NCI-H82 treated with DMSO at 0.1 percent for 48 hours (cell line): ENCODE results near the gene BABAM2.

Experiments
- DNase-seq: peaks from one replicate; lab custom pipeline; 2025; ENCODE audit not compliant: unreplicated experiment; lab: John Stamatoyannopoulos, UW

The BABAM2 gene

DNA sequence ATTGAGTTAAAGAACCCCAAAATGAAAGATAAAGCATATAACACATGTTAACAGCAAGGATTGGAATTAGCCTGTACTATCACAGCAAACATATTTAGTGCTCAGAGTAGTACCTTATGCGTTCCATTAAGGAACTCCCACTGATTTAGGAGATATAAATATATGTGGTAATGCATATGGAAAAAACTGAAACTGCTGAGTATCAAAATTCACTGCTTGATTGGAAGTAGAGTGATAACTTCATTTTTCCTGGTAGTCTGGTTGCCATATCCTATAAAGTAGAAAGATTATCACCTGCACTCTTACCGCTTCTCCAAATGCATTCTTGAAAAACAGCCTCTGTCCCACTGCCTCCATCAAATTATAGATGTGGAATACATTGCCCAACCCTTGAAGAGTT lies 407.0 kb downstream of the BABAM2 start:
- DNase-seq, result no peak

DNA sequence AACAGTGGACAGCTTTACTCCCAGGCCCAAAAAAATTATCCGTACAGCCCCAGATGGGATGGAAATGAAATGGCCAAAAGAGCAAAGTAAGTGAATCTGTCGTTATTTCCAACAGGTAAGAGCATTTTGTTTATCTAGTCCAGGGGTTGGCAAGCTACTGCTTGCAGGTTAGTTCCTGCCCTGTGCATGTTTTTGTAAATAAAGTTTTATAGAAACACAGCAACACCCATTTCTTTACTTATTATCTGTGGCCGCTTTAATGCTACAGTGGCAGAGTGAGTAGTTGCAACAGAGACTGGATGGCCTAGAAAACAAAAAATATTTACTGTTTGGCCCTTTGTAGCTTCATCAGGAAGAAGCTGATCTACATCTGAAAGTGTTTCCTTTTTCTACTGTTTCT lies 407.9 kb downstream of the BABAM2 start:
- DNase-seq, result no peak

DNA sequence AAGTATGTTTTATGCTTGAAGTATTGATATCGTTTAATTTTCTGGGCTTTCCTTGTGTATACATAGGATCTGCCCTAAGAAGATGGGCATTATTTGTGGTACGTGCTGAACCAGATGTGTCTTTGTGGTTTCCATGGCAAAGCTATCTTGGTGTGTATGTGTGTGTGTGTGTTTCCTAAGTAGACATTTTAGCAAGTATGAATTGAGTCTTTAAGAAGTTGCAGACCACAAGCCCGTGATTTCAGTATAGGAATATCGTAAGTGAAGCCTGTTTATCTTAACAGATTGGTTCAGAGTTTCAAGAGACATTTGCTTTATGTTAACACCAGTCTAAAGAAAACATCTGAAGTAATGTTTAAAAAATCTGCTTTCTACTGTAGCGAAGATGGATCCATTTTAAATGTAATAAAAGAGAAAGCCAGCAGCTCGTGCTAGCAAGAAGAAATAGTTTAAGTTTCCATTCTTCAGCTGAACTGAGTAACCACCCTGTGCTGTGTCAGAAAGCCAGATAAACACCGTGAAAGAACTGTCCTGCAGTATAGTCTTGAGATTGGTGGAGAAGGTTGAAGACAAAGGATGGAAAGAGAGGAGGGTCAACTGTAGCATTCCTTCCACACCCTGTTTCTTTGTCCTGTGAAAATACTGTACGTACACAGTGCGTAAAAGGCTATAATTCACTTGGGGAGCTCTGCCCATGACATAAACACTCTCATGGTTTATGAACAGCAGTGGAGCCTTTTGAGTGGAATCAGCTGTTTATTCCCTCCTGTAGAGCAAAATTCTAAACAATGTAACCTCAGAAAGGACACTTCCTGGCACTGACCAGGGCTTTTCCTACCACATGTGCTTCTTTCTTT lies 410.2 kb downstream of the BABAM2 start:
- DNase-seq, result no peak

DNA sequence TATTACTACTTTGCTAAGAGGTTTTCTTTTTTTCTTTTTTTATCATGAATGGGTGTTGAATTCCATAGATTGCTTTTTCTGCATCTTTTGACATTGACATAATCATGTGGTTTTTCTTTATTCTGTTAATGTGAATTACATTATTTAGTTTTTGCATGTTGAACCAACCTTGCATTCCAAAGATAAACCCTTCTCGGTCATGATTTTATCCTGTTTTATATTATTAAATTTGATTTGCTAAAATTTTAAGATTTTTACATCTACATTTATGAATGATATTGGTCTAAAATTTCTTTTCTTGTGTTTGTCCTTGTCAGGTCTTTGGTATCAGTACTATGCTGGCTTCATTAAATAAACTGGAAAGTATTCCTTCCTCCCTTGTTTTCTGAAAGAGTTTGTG lies 414.7 kb downstream of the BABAM2 start:
- no peak for DNase-seq

DNA sequence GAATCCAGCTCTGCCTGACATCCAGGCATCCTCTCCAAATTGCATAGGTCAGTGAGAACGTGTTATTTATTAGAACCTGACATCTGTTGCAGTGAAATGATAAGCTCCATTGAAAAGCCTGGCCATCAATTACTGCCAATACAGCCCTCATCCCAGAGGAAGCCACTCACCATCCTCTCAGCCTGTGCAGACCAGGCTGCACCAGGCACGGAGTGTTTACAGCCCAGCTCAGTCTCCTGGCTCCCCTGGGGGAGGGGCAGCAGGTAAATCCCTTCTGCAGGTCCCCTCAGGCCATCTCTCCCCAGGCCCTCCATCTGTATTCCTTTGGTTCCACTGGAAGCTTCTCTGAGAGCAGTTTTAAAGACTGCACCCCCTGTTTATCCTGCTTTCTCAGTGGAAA lies 419.6 kb downstream of the BABAM2 start:
- DNase-seq, result peak; percentile 8

DNA sequence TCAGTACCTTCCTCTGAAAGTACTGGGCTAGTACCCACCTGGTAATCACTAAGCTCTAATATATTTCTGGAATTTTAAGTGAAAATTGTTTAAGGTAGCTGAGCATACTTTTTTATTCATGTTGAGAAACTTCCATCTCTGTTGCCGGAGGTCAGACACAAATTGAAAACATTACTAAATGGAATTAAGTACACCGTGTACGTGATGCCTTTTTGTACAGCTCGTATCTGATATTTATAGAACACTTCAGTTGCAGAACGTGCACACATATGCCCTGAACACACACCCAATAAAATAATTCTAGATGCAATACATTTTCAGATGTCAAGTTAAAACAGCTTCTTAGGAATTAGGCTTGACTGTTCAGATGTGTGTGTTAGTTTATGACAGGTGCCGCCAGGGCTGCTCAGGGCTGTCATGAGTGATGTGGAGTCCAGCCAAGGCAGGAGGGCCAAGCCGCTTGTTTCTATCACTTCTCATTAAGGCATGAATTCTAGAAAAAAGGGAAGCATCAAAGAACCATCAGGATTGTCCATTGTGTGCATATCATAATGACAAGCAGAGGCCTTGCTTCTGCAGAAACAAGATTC lies 421.2 kb downstream of the BABAM2 start:
- no peak for DNase-seq

DNA sequence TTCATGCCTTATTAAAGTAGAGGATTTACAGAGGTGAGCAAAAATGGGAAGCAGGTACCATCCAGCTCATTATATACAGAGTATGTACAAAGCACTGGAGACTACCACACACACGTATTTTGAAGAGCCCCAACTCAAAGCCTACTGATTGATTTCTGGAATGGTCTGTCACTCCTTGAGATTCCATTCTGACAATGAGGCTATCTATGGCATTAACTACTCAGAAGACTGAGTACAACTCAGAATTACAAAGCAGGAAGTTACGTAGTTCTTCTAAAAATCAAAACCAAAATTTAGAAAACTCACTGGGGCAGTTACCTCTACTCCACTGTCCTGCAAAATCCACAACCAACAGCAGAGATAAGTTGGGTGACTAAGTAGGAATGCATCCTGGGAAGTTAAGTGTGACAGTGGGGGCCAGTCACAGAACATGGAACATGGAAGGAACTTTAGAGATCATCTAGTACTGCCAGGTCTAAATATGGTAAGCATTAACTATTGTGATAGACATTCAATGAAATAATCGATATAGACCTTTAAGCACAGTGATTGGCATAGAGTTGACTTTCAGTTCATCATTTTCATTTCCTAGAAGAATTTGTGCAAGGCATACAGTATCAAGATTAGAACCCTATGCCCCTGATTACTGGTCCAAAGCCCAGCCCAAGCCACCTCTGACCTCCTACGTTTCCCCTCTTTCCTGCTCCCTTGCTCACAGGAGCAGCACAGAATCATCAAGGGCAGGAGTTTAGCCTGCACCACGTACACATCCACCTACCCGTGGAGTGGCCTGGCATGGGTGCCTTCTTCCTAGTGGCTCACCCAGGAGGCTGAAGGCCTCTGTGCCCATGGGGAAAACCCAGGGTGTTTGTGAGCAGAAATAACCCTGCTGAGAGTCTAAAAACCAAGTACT lies 422.0 kb downstream of the BABAM2 start:
- no peak for DNase-seq

DNA sequence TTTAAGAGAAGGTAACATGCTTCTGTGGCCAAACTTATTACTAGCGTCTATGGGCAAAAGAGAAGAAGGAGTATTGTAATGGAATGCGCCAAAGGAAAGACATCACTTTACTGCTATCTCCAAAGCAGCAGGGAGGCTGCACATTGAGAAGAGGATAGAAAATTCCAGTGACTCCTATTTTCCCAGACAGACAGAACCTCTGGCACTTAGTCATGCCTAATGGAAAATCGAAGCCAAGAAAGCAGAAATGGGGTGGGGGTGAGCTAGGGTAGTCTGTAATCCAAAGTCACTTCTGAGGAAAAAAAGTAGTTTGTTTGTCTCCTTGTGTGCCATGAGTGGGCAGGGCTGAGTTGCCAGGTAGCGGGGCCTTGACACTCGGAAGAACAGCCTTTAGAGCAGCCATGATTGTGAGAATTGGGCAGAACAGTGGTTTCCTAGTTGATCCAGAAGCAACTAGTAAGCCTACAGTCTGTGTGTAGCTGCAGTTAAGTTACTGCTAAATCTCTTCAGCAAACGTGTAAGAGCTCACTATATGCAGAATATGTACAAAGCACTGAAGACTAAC lies 422.8 kb downstream of the BABAM2 start:
- no peak for DNase-seq

DNA sequence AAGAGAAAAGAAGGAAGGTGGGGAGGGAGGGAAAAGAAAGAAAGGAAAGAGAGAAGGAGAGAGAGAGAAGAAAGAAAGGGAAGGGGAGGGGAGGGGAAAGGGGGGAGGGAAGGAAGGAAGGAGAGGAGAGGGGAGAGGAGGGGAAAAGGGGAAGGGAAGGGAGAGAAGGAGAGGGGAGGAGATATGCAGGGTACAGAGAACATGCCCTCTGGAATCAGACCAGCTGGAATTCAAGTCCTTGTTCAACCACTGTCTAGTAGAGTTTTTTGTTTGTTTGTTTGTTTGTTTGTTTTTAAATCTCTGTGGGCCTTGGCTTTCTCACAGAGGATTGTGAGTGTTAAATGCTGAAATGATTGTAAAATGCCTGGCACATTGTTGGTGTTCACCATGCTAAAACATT lies 424.4 kb downstream of the BABAM2 start:
- no peak for DNase-seq

DNA sequence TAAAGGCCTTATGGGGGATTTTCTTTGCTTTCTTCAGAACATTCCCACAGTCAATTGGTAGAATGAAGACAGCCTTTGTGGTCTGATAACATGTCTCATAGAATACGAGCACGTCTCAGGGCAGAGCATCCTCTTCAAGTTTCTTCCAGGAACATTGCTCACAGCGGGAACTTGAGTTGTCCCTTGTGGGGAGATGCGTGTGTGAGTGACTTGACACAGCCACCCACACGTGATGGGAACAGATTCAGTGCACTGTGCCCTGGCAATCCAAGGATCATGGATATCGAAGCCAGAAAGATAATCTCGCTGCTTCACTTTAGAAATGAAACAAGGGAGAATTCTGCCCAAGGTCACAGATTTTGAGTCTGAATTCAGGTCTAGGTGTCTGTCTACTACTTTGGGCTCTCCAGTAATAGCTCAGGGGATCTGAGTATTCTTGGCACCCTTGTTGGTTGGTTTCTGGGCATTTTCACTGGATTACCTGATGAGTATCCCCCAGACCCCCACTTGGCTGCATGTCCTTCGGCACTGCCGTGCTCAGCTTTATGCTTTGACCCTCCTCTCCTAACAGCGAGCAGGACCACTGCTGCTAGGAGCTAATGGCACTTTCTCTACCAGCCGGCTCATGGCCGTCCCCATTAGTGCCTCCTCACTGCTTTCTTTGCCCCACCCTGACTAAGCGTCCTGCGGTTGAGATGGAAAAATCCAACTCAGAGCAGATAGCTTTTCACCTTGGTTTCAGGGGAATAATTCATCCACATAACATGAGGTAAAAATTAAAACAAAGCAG lies 426.2 kb downstream of the BABAM2 start:
- no peak for DNase-seq

DNA sequence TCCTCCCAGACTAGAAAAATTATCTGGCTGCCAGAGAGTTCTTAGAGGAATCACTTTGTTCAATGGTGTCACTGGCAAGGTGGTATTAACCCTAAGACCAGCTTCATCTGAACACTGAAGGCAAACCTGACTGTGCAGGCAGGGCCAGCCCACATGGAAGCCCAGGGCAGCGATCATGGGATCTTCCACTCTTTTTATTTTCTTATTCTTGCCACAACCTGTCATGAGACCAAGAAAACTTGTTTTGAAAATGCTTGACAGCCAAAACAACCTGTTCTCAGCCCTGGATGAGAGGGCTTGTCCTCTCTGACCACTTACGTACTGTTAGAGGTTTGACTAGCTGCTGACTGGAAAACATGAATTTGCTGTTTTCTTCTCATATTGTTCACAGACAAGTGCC lies 426.9 kb downstream of the BABAM2 start:
- DNase-seq, result no peak

DNA sequence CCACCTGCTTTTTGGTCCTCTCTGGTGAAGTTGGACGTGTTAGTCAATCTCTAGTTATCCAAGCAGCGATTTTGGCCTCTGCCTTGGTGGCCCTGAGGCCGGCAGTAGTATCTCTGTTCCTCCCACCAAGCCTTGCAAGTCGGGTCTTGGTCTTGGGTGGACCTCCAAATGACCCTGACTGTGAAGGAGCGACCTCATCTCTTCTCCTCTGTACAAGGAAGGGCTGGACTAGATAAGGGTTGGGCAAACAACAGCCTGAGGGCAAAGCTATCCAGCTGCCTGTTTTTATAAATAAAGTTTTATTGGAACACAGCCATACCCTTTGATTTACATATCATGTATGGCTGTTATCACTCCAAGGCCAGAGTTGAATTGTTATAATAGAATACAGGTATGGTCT lies 427.5 kb downstream of the BABAM2 start:
- DNase-seq, result no peak

DNA sequence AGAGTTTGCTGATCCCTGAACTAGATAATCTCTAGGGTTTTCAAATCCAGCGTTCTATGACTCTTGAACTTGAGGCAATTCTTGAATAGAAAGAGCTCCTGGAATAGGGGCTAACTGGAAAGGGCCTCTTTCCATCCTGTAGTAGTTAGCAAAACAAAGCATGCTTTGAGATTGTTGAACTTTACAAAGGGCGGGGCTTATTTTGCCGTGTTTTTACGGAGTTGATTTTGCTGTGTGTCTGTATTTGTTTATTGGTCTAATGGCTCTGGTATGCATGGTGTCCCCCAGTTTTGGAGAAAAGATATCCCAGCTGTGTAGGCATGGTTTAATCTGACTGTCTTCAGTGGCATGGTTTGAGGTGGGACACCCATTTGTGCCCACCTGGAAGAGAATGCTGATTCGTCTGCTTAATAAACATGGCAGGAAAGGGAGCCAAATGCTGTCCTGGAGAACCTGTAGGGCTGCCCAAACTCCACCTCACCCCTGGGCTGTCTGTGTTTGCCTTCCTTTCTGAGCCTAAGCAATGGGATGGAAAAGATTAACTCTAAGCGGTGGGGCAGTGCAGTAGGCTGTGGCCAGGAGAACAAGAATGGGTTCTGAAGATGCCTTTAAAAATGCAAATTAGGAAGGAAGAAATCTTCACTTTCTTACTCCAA lies 428.1 kb downstream of the BABAM2 start:
- no peak for DNase-seq

DNA sequence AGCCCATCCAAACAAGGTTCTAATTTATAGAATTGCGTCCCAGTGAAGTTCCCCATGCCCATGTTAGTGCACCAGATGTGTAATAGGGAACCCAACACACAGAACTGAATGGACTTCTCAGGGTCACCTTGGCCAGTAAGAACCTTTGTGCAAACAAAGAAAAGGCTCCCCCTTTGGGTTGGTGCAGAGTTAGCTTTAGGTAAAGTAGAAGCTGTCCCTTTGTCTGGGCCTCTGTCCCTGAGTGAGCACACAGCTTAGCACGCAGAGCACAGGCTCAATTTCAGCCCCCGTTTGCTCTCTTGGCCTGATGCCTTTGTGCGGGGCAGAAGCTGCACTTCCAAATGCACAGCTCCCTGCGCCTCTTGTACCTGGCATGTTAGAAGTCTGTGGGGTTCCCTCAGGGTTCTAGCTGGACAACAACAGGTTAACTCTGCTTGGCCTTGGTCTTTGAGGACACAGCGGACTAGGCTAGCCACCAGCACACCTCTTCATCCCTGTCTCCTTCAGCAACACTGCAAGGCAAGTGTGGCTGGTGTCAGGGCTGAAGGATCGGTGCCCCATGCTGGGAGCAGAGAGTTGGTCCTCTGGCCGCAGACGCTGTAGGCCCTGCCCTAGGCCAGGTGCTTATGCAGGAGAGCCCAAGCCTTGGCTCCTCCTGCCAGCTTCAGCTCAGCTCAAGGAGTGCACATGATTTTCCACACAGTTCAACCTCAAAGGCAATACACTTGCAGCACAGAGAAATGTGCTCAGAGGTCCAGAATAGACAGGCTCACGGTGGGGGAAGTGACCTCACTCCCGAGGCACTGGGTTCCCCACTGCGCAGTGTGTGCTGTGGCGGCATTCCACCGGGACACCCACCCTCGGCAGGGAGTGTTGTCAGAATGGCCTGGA lies 428.8 kb downstream of the BABAM2 start:
- no peak for DNase-seq

DNA sequence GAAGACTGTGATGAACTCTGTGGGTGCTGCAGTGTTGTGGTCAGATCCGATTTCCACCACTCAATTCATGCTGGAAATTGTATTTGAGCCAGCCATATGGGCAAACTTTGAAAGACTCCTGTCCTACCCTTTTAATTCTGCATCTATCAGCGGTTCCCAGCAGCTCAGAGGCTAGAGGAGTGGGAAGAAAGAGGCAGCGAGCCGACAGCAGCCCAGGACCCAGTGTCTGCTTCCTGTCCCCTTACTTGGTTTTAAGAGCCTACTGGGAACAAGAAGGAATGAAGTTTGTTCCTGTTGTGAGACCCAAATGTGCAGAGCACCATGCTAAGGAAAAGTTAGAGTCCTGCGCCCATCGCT lies 429.5 kb downstream of the BABAM2 start:
- DNase-seq, result no peak

DNA sequence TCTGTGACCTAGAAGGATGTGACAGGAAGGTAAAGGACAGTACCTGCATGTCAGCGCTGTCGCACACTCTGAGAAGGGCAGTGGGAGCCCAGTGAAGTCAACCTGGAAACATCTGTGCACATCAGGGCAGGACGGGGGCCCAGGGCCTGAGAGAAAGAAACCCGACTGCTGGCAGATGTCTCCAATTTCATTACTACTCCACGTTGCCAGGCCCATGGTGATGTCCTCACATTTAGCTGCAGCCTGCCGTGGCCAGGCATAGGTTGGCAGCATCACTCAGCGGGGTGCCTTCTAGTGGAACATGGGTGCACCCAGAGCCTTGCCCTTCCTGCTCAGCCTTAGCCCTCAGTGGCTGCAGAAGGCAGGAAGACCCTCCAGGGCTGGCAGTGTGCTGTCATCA lies 429.8 kb downstream of the BABAM2 start:
- DNase-seq, result no peak

DNA sequence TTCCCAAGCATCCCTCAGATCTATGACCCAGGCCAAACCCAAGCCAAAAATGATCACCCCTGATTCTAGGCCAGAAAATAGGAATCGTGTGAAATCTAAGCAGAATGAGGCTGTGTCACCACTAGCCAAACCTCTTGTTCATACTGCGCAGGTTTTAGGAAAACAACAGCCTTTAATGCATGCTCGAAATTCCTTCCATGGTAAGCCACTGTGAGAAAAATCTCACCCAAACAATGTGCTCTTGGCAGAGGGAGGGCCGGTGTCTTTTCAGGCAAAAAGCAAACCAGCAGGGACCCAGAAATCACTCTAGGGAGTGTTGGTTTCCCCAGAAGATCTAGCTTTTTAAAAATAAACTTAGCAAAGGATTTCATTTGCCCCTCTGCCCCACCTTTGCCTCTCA lies 430.9 kb downstream of the BABAM2 start:
- DNase-seq, result no peak

DNA sequence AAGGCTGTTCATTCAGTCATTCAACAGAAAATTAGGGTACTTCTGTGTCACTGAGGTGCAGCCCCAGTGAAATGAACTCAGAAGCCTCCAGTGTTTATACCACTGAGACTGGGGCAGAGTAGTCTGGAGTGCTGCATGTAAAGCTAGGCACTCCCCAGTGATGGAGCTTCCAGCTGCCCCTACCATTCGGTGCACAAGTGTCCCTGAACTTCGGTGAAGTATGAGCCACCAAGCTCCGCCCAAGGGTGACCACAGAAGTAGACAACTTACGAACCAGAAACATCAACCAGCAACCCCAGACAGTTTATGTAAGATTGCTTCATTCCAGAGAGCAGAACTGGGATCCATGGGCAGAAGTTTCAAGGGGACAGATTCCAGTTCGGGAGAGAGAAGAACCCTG lies 431.5 kb downstream of the BABAM2 start:
- no peak for DNase-seq

DNA sequence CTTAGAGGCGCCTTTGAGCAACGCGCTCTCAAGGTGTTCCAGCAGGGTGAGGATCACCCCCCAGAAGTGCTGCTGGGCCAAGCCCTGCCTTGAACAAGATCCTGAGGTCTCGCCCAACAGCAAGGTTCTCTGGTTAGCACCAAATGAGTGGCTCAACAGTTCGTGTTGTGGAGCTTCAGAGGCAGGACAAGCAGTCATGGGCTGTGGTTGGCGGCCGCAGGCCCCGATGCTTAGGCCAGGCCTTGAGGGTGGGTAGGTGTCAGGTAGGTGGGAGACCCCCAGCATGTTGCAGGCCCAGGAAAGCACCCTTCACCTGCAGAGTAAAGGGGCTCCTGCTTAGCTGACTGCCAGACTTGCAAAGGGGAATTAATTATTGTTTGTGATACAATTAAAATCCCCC lies 431.9 kb downstream of the BABAM2 start:
- no peak for DNase-seq
